IMR-90 (cell line): ENCODE data around the gene NHSL2. TPM values are rescaled to one million over a fixed set of nuclear protein-coding genes. Genes with fewer than 3 reads are reported as not detected.

Source experiments
- ATAC-seq: fragments of 200-7000 bp; cut with Tn5 transposase; 2 replicates; pipeline ENCODE4 v1.9.1; 2020; ENCODE audit warnings: low read depth, mild to moderate bottlenecking, moderate library complexity
- BruUV-seq: library from RNA; stranded (reverse); fragments of 400-500 nt; replicated peaks from 2 replicates; lab custom pipeline; 2021; lab: Mats Ljungman, UMichigan
- CTCF ChIA-PET: fragments of 300-600 bp; formaldehyde crosslinking; extraction: SDS; loops from one replicate; lab custom pipeline; 2021; ENCODE audit warnings: antibody characterized with exemption; lab: Yijun Ruan, JAX
- POLR2A ChIA-PET: fragments of 300-600 bp; sonication (Branson Sonifier 250); formaldehyde crosslinking; loops from one replicate; lab custom pipeline; 2022; ENCODE audit warnings: antibody characterized with exemption; ENCODE audit not compliant: unreplicated experiment; lab: Charles Lee
- DNase-seq: peaks from one replicate; pipeline ENCODE4 v3.0.0; 2013
- H2AFZ ChIP-seq: replicated peaks from 2 replicates; pipeline ENCODE3; 2013; ENCODE audit warnings: low read length, mild to moderate bottlenecking; ENCODE audit not compliant: poor library complexity
- H2AK5ac ChIP-seq: 2 replicates; pipeline ENCODE4 v1.6.1; 2013; ENCODE audit warnings: low read depth, low read length, inconsistent platforms
- H2AK9ac ChIP-seq: replicated peaks from 2 replicates; pipeline ENCODE3; 2013; ENCODE audit warnings: mild to moderate bottlenecking, low read depth, low read length, moderate library complexity; ENCODE audit not compliant: poor library complexity
- H2BK120ac ChIP-seq: 2 replicates; pipeline ENCODE4 v1.6.1; 2013; ENCODE audit warnings: low read depth, low read length, inconsistent platforms
- H2BK15ac ChIP-seq: 3 replicates; pipeline ENCODE4 v1.6.1; 2013; ENCODE audit warnings: low read depth, low read length, inconsistent platforms
- H2BK20ac ChIP-seq: 2 replicates; pipeline ENCODE4 v1.6.1; 2013; ENCODE audit warnings: low read depth, mild to moderate bottlenecking, inconsistent platforms, low read length, moderate library complexity
- H2BK5ac ChIP-seq: 2 replicates; pipeline ENCODE4 v1.6.1; 2013; ENCODE audit warnings: mild to moderate bottlenecking, low read depth, low read length, inconsistent platforms; ENCODE audit not compliant: poor library complexity, severe bottlenecking
- H3K14ac ChIP-seq: replicated peaks from 2 replicates; pipeline ENCODE4 v1.6.1; 2013; ENCODE audit warnings: low read depth, low read length, inconsistent platforms
- H3K18ac ChIP-seq: 2 replicates; pipeline ENCODE4 v1.6.1; 2013; ENCODE audit warnings: low read depth, low read length, control low read depth
- H3K23ac ChIP-seq: 2 replicates; pipeline ENCODE4 v1.6.1; 2013; ENCODE audit warnings: low read depth, low read length, inconsistent platforms
- H3K27ac ChIP-seq: 2 replicates; pipeline ENCODE4 v1.5.1; 2013; ENCODE audit warnings: mild to moderate bottlenecking, control low read depth, low read length; ENCODE audit not compliant: insufficient read depth
- H3K27me3 ChIP-seq: 2 replicates; pipeline ENCODE4 v1.6.1; 2013; ENCODE audit warnings: low read length; ENCODE audit not compliant: control insufficient read depth, insufficient read depth
- H3K36me3 ChIP-seq: 2 replicates; pipeline ENCODE4 v1.6.1; 2013; ENCODE audit warnings: low read length, mixed read lengths; ENCODE audit not compliant: control insufficient read depth, insufficient read depth
- H3K4ac ChIP-seq: 2 replicates; pipeline ENCODE4 v1.6.1; 2013; ENCODE audit warnings: low read depth, low read length, inconsistent platforms
- H3K4me1 ChIP-seq: 2 replicates; pipeline ENCODE4 v1.6.1; 2013; ENCODE audit warnings: low read length, mixed read lengths; ENCODE audit not compliant: control insufficient read depth, insufficient read depth
- H3K4me2 ChIP-seq: 2 replicates; pipeline ENCODE4 v1.6.1; 2013; ENCODE audit warnings: low read depth, mild to moderate bottlenecking, control low read depth, low read length, moderate library complexity
- H3K4me3 ChIP-seq: 2 replicates; pipeline ENCODE4 v1.5.1; 2013; ENCODE audit warnings: low read depth, mild to moderate bottlenecking, control low read depth, low read length, moderate library complexity; ENCODE audit not compliant: insufficient read depth
- H3K56ac ChIP-seq: 2 replicates; pipeline ENCODE4 v1.6.1; 2013; ENCODE audit warnings: low read length, inconsistent platforms; ENCODE audit not compliant: insufficient read depth; ENCODE audit errors: extremely low read depth
- H3K79me1 ChIP-seq, 2 experiments: 2 replicates each; pipeline ENCODE4 v1.6.1; 2013; ENCODE audit warnings: low read length in 2 of 2, inconsistent platforms in 1 of 2, low read depth in 1 of 2
- H3K9ac ChIP-seq: 2 replicates; pipeline ENCODE4 v1.6.1; 2013; ENCODE audit warnings: low read depth, low read length, control low read depth
- H3K9me1 ChIP-seq: 2 replicates; pipeline ENCODE4 v1.6.1; 2013; ENCODE audit warnings: low read length, inconsistent platforms; ENCODE audit not compliant: insufficient read depth
- H3K9me3 ChIP-seq: 2 replicates; pipeline ENCODE4 v1.6.1; 2013; ENCODE audit warnings: low read length; ENCODE audit not compliant: control insufficient read depth, insufficient read depth
- H4K20me1 ChIP-seq: 2 replicates; pipeline ENCODE4 v1.6.1; 2013; ENCODE audit warnings: low read length, inconsistent platforms; ENCODE audit not compliant: insufficient read depth
- H4K5ac ChIP-seq: 2 replicates; pipeline ENCODE4 v1.6.1; 2013; ENCODE audit warnings: mild to moderate bottlenecking, low read depth, low read length, control low read depth
- H4K8ac ChIP-seq, 2 experiments: 2 replicates each; pipeline ENCODE4 v1.6.1; 2013; ENCODE audit warnings: low read depth in 2 of 2, low read length in 2 of 2, control low read depth in 1 of 2, inconsistent platforms in 1 of 2
- H4K91ac ChIP-seq: 2 replicates; pipeline ENCODE4 v1.6.1; 2013; ENCODE audit warnings: low read depth, low read length, inconsistent platforms; ENCODE audit not compliant: insufficient read depth
- CEBPB ChIP-seq: IDR thresholded peaks from 2 replicates; pipeline ENCODE4 v1.6.1; 2012; ENCODE audit warnings: low read depth, low read length, improper control_type of control experiment
- CTCF ChIP-seq: conservative IDR thresholded peaks from 2 replicates; pipeline ENCODE4 v1.5.1; 2012; ENCODE audit warnings: mild to moderate bottlenecking, low read depth, low read length, improper control_type of control experiment
- ELK1 ChIP-seq: fragments of 150-350 bp; IDR thresholded peaks from 2 replicates; pipeline ENCODE4 v1.6.1; 2016; ENCODE audit warnings: low read depth, mild to moderate bottlenecking, low read length, moderate library complexity, borderline replicate concordance
- FOS ChIP-seq: fragments of 150-350 bp; IDR thresholded peaks from 2 replicates; pipeline ENCODE4 v1.6.1; 2016; ENCODE audit warnings: low read depth, low read length
- NFE2L2 ChIP-seq: fragments of 150-350 bp; IDR thresholded peaks from 2 replicates; pipeline ENCODE4 v1.6.1; 2016; ENCODE audit warnings: low read depth, mild to moderate bottlenecking, low read length
- RFX5 ChIP-seq: IDR thresholded peaks from 2 replicates; pipeline ENCODE4 v1.8.0; 2012; ENCODE audit warnings: low read depth, mild to moderate bottlenecking, low read length, moderate library complexity
- WGBS, 2 experiments: methylation state at CpG; one replicate each; pipeline versions ENCODE4 v1.1.5 to v1.1.7; 2013; ENCODE audit warnings: missing lambda C conversion rate in 2 of 2; ENCODE audit not compliant: insufficient read length in 1 of 2; ENCODE audit errors: extremely low coverage in 2 of 2; 5-methylcytosine and 5-hydroxymethylcytosine counted together
- dilution Hi-C: fragments of 300-500 bp; cut with HindIII; formaldehyde crosslinking; loops from one replicate; pipeline ENCODE4 v1.14.3; 2018; ENCODE audit warnings: low sequenced_read_pairs; ENCODE audit not compliant: unreplicated experiment
- in situ Hi-C: fragments of 300-500 bp; cut with MboI; formaldehyde crosslinking; loops from 3 replicates; pipeline ENCODE4 v1.14.3; 2019; ENCODE audit warnings: low sequenced_read_pairs, inconsistent platforms, mixed read lengths
- intact Hi-C: fragments of 100-400 bp; cut with micrococcal nuclease; formaldehyde crosslinking; loops from 2 replicates; pipeline ENCODE4 v1.10.0; 2022
- polyA plus RNA-seq, 3 experiments: library from polyadenylated mRNA; depleted of rRNA; stranded (reverse); fragments of >200 nt; gene quantifications; 2 replicates each; pipeline ENCODE4 v1.2.3, GENCODE V29; 2012; ENCODE audit warnings: low replicate concordance in 1 of 3
- total RNA-seq: library from RNA; depleted of rRNA; stranded (reverse); fragments of >200 nt; gene quantifications from 2 replicates; pipeline ENCODE4 v1.2.3, GENCODE V29; 2012

The NHSL2 gene
- total and polyA plus RNA-seq, 2 of the 4 experiments (the other 2 are of a cell fraction) = 0.72 to 0.75 TPM

- TF ChIP-seq FOS = no peak
- TF ChIP-seq RFX5 = no peak
Measured at GRCh38 chrX:72127332-72127731, 216.7 kb downstream of the NHSL2 start (continued).

- Histone ChIP-seq H4K20me1 (no peaks in the 10 kb centered on the region), H4K8ac (no peak overlapping the region), H3K56ac (no peak overlapping the region), H3K27ac (no peak overlapping the region), H2BK120ac (no peak overlapping the region), H2BK15ac (no peak overlapping the region), H3K18ac (no peak overlapping the region), H3K4me2 (no peak overlapping the region), H4K91ac (no peak overlapping the region), H3K9ac (no peak overlapping the region), H3K23ac (no peak overlapping the region), H3K14ac (no peak overlapping the region), H2BK20ac (no peak overlapping the region), H3K9me1 (no peaks in the 10 kb centered on the region), H2AFZ (no peak overlapping the region), H2AK9ac (no peak overlapping the region), H3K4ac (no peak overlapping the region), H3K27me3 (peaks cover 49% of the 10 kb centered on the region), H2AK5ac (no peak overlapping the region), H3K36me3 (no peaks in the 10 kb centered on the region), H3K79me1 (no peaks in the 10 kb centered on the region), H4K5ac (no peak overlapping the region), H2BK5ac (no peak overlapping the region), H3K9me3 (peaks cover 4% of the 10 kb centered on the region; the same call in 1 of the 2 replicates), H3K4me1 (peaks cover 2% of the 10 kb centered on the region; the same call in 1 of the 2 replicates), H3K4me3 (no peak overlapping the region)
- ChIA-PET POLR2A (no interaction called here), CTCF (interaction anchor here (0.9 kb wide), 1 partner anchor 109 kb away, joined by 3 read pairs; no protein-coding TSS in a partner anchor)
- in situ Hi-C loops = loop anchor here (5.0 kb wide), 1 partner anchor 106 kb away; no protein-coding TSS in a partner anchor
- no CpG with 5 or more reads among the region's 4 CpGs for WGBS, 2 experiments
- no peak for TF ChIP-seq CTCF
- no peak for TF ChIP-seq NFE2L2
- no peak for TF ChIP-seq CEBPB
- TF ChIP-seq ELK1 = no peak
- ATAC-seq (no peak), DNase-seq (no peak)
- intact Hi-C loops = no loop called here
- dilution Hi-C loops = no loop called here
- no TSS peak for BruUV-seq
Measured at GRCh38 chrX:72128183-72128834, 217.7 kb downstream of the NHSL2 start.
